Middle frontal gyrus (tissue), 1 donor: Measurements from ENCODE around the gene C17orf78.
"Not testable (repeated sequence)": the region's sequence is repeated elsewhere in the genome, so short reads cannot be mapped to it uniquely, and the experiment has no call there.

ENCODE experiments used
- DNase-seq: peaks from one replicate; pipeline ENCODE4 v3.0.0-alpha.2; 2015; ENCODE audit warnings: low spot score; ENCODE audit errors: extremely low spot score

Gene C17orf78

GRCh38 chr17:37430051-37430627 lies 54.4 kb downstream of the C17orf78 start:
- DNase-seq, result no peak

- no peak for DNase-seq
Observed at GRCh38 chr17:37432671-37433070, 56.9 kb downstream of the C17orf78 start.

GRCh38 chr17:37438141-37438540 lies 62.4 kb downstream of the C17orf78 start:
- no peak for DNase-seq

GRCh38 chr17:37440424-37440823 lies 64.6 kb downstream of the C17orf78 start:
- DNase-seq, result no peak

GRCh38 chr17:37441369-37442014 lies 65.7 kb downstream of the C17orf78 start:
- DNase-seq, result not testable (repeated sequence)
